Endothelial cell of umbilical vein (primary cell): ENCODE data around the gene FYCO1. TPM values are rescaled to one million over a fixed set of nuclear protein-coding genes. Genes with fewer than 3 reads are reported as not detected.

ENCODE experiments used
- BruUV-seq: library from RNA; stranded (reverse); fragments of 400-500 nt; replicated peaks from 2 replicates; lab custom pipeline; 2021; lab: Mats Ljungman, UMichigan
- CTCF ChIA-PET: fragments of 300-600, 350-600 bp; sonication (Branson Sonifier 250); formaldehyde crosslinking; loops from one replicate; lab custom pipeline; 2021; ENCODE audit warnings: antibody characterized with exemption, inconsistent platforms; lab: Charles Lee
- POLR2A ChIA-PET: fragments of 300-600, 350-600 bp; sonication (Branson Sonifier 250); formaldehyde crosslinking; loops from one replicate; lab custom pipeline; 2021; ENCODE audit warnings: antibody characterized with exemption, inconsistent platforms; lab: Charles Lee
- DNase-seq: peaks from one replicate; pipeline ENCODE4 v3.0.0-alpha.2; 2011; ENCODE audit warnings: low read depth, low spot score
- FAIRE-seq: peaks from 2 replicates; lab custom pipeline; 2011; peaks lifted over from hg19 to GRCh38; lab: Jason Lieb, UNC
- H2AFZ ChIP-seq: 2 replicates; pipeline ENCODE4 v1.6.0; 2012; ENCODE audit warnings: low read depth, low read length, control low read depth, inconsistent platforms
- H3K27ac ChIP-seq: 2 replicates; pipeline ENCODE4 v1.5.1; 2011; ENCODE audit warnings: low read depth, mild to moderate bottlenecking, control low read depth, low read length, moderate library complexity; ENCODE audit not compliant: insufficient read depth
- H3K27me3 ChIP-seq, 2 experiments: 2 replicates each; pipeline versions ENCODE4 v1.6.0 to v1.6.1; 2011; ENCODE audit warnings: low read length in 2 of 2, mixed read lengths in 1 of 2; ENCODE audit not compliant: control insufficient read depth in 2 of 2, insufficient read depth in 2 of 2
- H3K36me3 ChIP-seq, 2 experiments: 2 replicates in 1 of 2; 3 replicates in 1 of 2; pipeline ENCODE4 v1.5.1; 2011; ENCODE audit warnings: low read length in 2 of 2, mild to moderate bottlenecking in 1 of 2, moderate library complexity in 1 of 2; ENCODE audit not compliant: control insufficient read depth in 2 of 2, insufficient read depth in 2 of 2; ENCODE audit errors: extremely low read depth in 1 of 2
- H3K4me1 ChIP-seq: 3 replicates; pipeline ENCODE4 v1.5.1; 2011; ENCODE audit warnings: mild to moderate bottlenecking, low read length; ENCODE audit not compliant: control insufficient read depth, insufficient read depth; ENCODE audit errors: extremely low read depth
- H3K4me2 ChIP-seq: 2 replicates; pipeline ENCODE4 v1.6.1; 2011; ENCODE audit warnings: low read length, control low read depth, mixed read lengths; ENCODE audit not compliant: insufficient read depth
- H3K4me3 ChIP-seq, 3 experiments: fragments of 200-600 bp in 1 of 3; sonication (generic), shearing (Covaris generic) in 1 of 3; replicated peaks in 1 of 3; 2 replicates each; pipeline ENCODE4 v1.5.1; 2011 to 2016; ENCODE audit warnings: control low read depth in 3 of 3, low read length in 3 of 3, mild to moderate bottlenecking in 2 of 3, inconsistent platforms in 1 of 3, low read depth in 1 of 3, moderate library complexity in 1 of 3; ENCODE audit not compliant: insufficient read depth in 1 of 3
- H3K79me2 ChIP-seq: 2 replicates; pipeline ENCODE4 v1.6.0; 2012; ENCODE audit warnings: low read length, inconsistent platforms; ENCODE audit not compliant: control insufficient read depth, insufficient read depth
- H3K9ac ChIP-seq: replicated peaks from 2 replicates; pipeline ENCODE3; 2011; ENCODE audit warnings: low read length, control low read depth; ENCODE audit not compliant: insufficient read depth; ENCODE audit errors: extremely low read depth
- H3K9me1 ChIP-seq: replicated peaks from 3 replicates; pipeline ENCODE4 v1.6.0; 2011; ENCODE audit warnings: mild to moderate bottlenecking, low read length; ENCODE audit not compliant: control insufficient read depth, insufficient read depth; ENCODE audit errors: extremely low read depth
- H3K9me3 ChIP-seq: replicated peaks from 2 replicates; pipeline ENCODE4 v1.5.1; 2012; ENCODE audit warnings: low read length, inconsistent platforms; ENCODE audit not compliant: control insufficient read depth, insufficient read depth
- H4K20me1 ChIP-seq: replicated peaks from 2 replicates; pipeline ENCODE3; 2011; ENCODE audit warnings: mild to moderate bottlenecking, low read length; ENCODE audit not compliant: control insufficient read depth, insufficient read depth; ENCODE audit errors: extremely low read depth
- CTCF ChIP-seq, 2 donors: IDR thresholded peaks; 1 replicate in 1 of 2; 2 replicates in 1 of 2; pipeline ENCODE4 v1.5.1; 2011; ENCODE audit warnings: low read length in 2 of 2, mild to moderate bottlenecking in 2 of 2, moderate library complexity in 2 of 2, control low read depth in 1 of 2, inconsistent platforms in 1 of 2, low read depth in 1 of 2; ENCODE audit not compliant: insufficient read depth in 1 of 2; ENCODE audit errors: extremely low read depth in 1 of 2
- EZH2 ChIP-seq: IDR thresholded peaks from 2 replicates; pipeline ENCODE4 v1.6.1; 2012; ENCODE audit warnings: borderline replicate concordance, low read depth, mild to moderate bottlenecking, moderate library complexity, low read length, inconsistent platforms; ENCODE audit not compliant: severe bottlenecking
- FOS ChIP-seq: IDR thresholded peaks from 2 replicates; pipeline ENCODE4 v1.6.1; 2011; ENCODE audit warnings: mild to moderate bottlenecking, low read length, moderate library complexity, borderline replicate concordance; ENCODE audit not compliant: insufficient read depth
- GATA2 ChIP-seq: IDR thresholded peaks from 2 replicates; pipeline ENCODE4 v1.7.0; 2011; ENCODE audit warnings: low read depth, mild to moderate bottlenecking, moderate library complexity, mixed read lengths, low read length; ENCODE audit not compliant: insufficient read length, insufficient read depth
- JUN ChIP-seq: IDR thresholded peaks from 2 replicates; pipeline ENCODE4 v1.6.1; 2011; ENCODE audit warnings: borderline replicate concordance, low read depth; ENCODE audit not compliant: insufficient read length, insufficient read depth
- MAX ChIP-seq: IDR thresholded peaks from 2 replicates; pipeline ENCODE4 v1.6.1; 2011; ENCODE audit not compliant: insufficient read depth, insufficient read length
- MYC ChIP-seq: IDR thresholded peaks from one replicate; pipeline ENCODE4 v1.6.1; 2011; ENCODE audit warnings: mild to moderate bottlenecking, low read depth, low read length
- POLR2A ChIP-seq: IDR thresholded peaks from 2 replicates; pipeline ENCODE4 v1.6.1; 2012; ENCODE audit warnings: low read depth, mild to moderate bottlenecking, control low read depth, low read length
- POLR2AphosphoS5 ChIP-seq: IDR thresholded peaks from 2 replicates; pipeline ENCODE4 v1.6.1; 2012; ENCODE audit warnings: low read depth, mild to moderate bottlenecking, control low read depth, low read length, moderate library complexity; ENCODE audit not compliant: insufficient read depth
- dilution Hi-C: fragments of 300-500 bp; cut with MboI; formaldehyde crosslinking; loops from one replicate; pipeline ENCODE4 v1.15.0; 2019; ENCODE audit warnings: low sequenced_read_pairs; ENCODE audit not compliant: extremely low pct_ligation_motif_present
- intact Hi-C: fragments of 100-400 bp; cut with micrococcal nuclease; formaldehyde crosslinking; loops from one replicate; pipeline ENCODE4 v1.10.0; 2022
- polyA plus RNA-seq, 4 experiments: library from polyadenylated mRNA; depleted of rRNA in 3 of 4; stranded (reverse) in 3 of 4; unstranded in 1 of 4; fragments of >200 nt; gene quantifications; 2 replicates each; pipeline versions ENCODE4 v1.2.1 to v1.2.3, GENCODE V29; 2011 to 2012; ENCODE audit warnings: missing spikeins in 1 of 4
- total RNA-seq: library from RNA; stranded (reverse); gene quantifications from 2 replicates; pipeline ENCODE4 v1.2.3, GENCODE V29; 2021

Gene FYCO1
- total and polyA plus RNA-seq, 2 donors (not counting 3 experiments of a cell fraction or from before 2014, with no cell fraction given): 13.9 to 20.8 TPM

GRCh38 chr3:45873638-45874037 lies 122.0 kb downstream of the FYCO1 start:
- H3K4me1 ChIP-seq: no peaks in the 10 kb centered on the region
- TF ChIP-seq POLR2A (no peak), MYC (no peak), GATA2 (no peak), JUN (no peak), CTCF (IDR thresholded peaks at IDR 0.05; ENCODE audit: extremely low read depth in 1 of 2, insufficient read depth in 1 of 2, low read depth in 1 of 2, low read length in 2 of 2) (no peak), MAX (no peak), FOS (no peak), EZH2 (no peak), POLR2AphosphoS5 (no peak)
- H3K9me1 ChIP-seq: no peaks in the 10 kb centered on the region
- no peak overlapping the region for H3K9ac ChIP-seq
- intact Hi-C loops (no loop called here), dilution Hi-C loops (no loop called here)
- no TSS peak for BruUV-seq
- DNase-seq (no peak), FAIRE-seq (no peak)
- CTCF ChIA-PET: no interaction called here
- H3K4me2 ChIP-seq: no peak overlapping the region
- no peak overlapping the region for H3K4me3 ChIP-seq
- POLR2A ChIA-PET: no interaction called here
- H3K9me3 ChIP-seq: no peaks in the 10 kb centered on the region
- no peak overlapping the region for H3K27ac ChIP-seq
- H3K27me3 ChIP-seq: peaks cover 5 to 8% of the 10 kb centered on the region in 2 experiments
- no peaks in the 10 kb centered on the region for H3K79me2 ChIP-seq
- no peaks in the 10 kb centered on the region for H3K36me3 ChIP-seq
- no peak overlapping the region for H2AFZ ChIP-seq
- no peaks in the 10 kb centered on the region for H4K20me1 ChIP-seq
